Pancreas (tissue), 10 donors: ENCODE results near the gene MX2. TPM values are rescaled to one million over a fixed set of nuclear protein-coding genes. Genes with fewer than 3 reads are reported as not detected.

ENCODE experiments used
- ATAC-seq, 4 donors: fragments of 200-7000 bp; cut with Tn5 transposase; one replicate each; pipeline versions ENCODE4 v1.8.0 to v1.9.1; 2020; ENCODE audit warnings: mild to moderate bottlenecking in 4 of 4, moderate library complexity in 4 of 4
- DNase-seq, 6 donors: peaks; one replicate each; pipeline ENCODE4 v3.0.0-alpha.2; 2020
- FAIRE-seq: peaks from 2 replicates; lab custom pipeline; 2012; peaks lifted over from hg19 to GRCh38; lab: Jason Lieb, UNC
- H3K27ac ChIP-seq, 4 donors: fragments of 200-600 bp; sonication (generic); 1 replicate in 3 of 4; 2 replicates in 1 of 4; pipeline versions ENCODE4 v1.5.0 to v1.8.0; 2020
- H3K27me3 ChIP-seq, 4 donors: fragments of 200-600 bp; one replicate each; pipeline ENCODE4 v1.8.0; 2021
- H3K36me3 ChIP-seq, 3 donors: fragments of 200-600 bp; sonication (generic) in 1 of 3; one replicate each; pipeline versions ENCODE4 v1.5.0 to v1.8.0; 2020 to 2021
- H3K4me1 ChIP-seq, 3 donors: fragments of 200-600 bp; one replicate each; pipeline ENCODE4 v1.8.0; 2021
- H3K4me3 ChIP-seq, 4 donors: fragments of 200-600 bp; sonication (generic) in 2 of 4; one replicate each; pipeline versions ENCODE4 v1.5.0 to v1.8.0; 2020 to 2021
- H3K9me3 ChIP-seq, 4 donors: fragments of 200-600 bp; one replicate each; pipeline ENCODE4 v1.8.0; 2021
- CTCF ChIP-seq, 4 donors: fragments of 200-600 bp; sonication (generic) in 3 of 4; IDR thresholded peaks; one replicate each; pipeline versions ENCODE4 v1.5.0 to v1.8.0; 2021; ENCODE audit warnings: antibody characterized with exemption in 4 of 4
- WGBS, 2 donors: extraction: QIAGEN DNeasy Blood & Tissue Kit; methylation state at CpG; one replicate each; pipeline ENCODE4 v1.1.7; 2013; 5-methylcytosine and 5-hydroxymethylcytosine counted together
- intact Hi-C, 3 donors: fragments of 100-400 bp; cut with DNase I; formaldehyde crosslinking; loops; one replicate each; pipeline versions ENCODE4 v1.11.1 to v1.14.2; 2022
- polyA plus RNA-seq, 2 donors: library from polyadenylated mRNA; stranded (reverse); fragments of 200-250 nt; gene quantifications; one replicate each; pipeline ENCODE4 v1.2.3, GENCODE V29; 2013
- total RNA-seq, 6 donors: library from RNA; stranded (reverse); fragmentation: NEBNext Ultra II Directional in 4 of 6; extraction: Animal tissue kit (Norgen Biotek cat#: 25700) in 4 of 6; gene quantifications; one replicate each; pipeline versions ENCODE4 v1.2.1 to v1.2.4, GENCODE V29; 2021 to 2023
- donor health status: healthy with polysubstance abuse.
- donor health status: DM: no; HTN: no; CAD: no; lungs with moderate emphysema.
- donor health status: DM: no; HTN: no; CAD: no.
- donor health status: control.
- donor health status: control.
- donor health status: Bipolar disorder and iron deficiency.
- donor health status: DM: yes; HTN: yes; CAD: no.
- donor health status: DM: no; HTN: no; CAD: no.
- donor health status: DM: no; HTN: no; CAD: no.
- donor health status: DM: yes; HTN: yes; CAD: no.

The MX2 gene
- total and polyA plus RNA-seq, 8 donors, result 2.0 to 5.4 (median 4.1) TPM

GRCh38 chr21:41451753-41452676 lies 90.2 kb downstream of the MX2 start:
- FAIRE-seq, result no peak

GRCh38 chr21:41453198-41453597 lies 91.4 kb downstream of the MX2 start:
- Histone ChIP-seq H3K36me3 (peaks cover 0 to 6% (median 0%) of the 10 kb centered on the region in 3 donors), H3K27me3 (no peaks in the 10 kb centered on the region), H3K27ac (no peak overlapping the region), H3K9me3 (no peaks in the 10 kb centered on the region), H3K4me1 (no peaks in the 10 kb centered on the region), H3K4me3 (no peak overlapping the region)
- DNase-seq, result no peak
- no peak for ATAC-seq
- no peak for TF ChIP-seq CTCF (IDR thresholded peaks at IDR 0.05)
- intact Hi-C loops, result loop anchor here in 1 of 3 donors (10.0 kb wide), 1 partner anchor 88 kb away; the partner anchor contains the start of gene MX2
- WGBS, 2 donors, result 86 to 90% methylated on average over 3 of the region's 3 CpGs
- no peak for FAIRE-seq

More at GRCh38 chr21:41451753-41452676, 90.2 kb downstream of the MX2 start:
- H3K27ac ChIP-seq, result no peak overlapping the region
- no peaks in the 10 kb centered on the region for H3K27me3 ChIP-seq
- no peak for DNase-seq
- no peaks in the 10 kb centered on the region for H3K9me3 ChIP-seq
- H3K4me1 ChIP-seq, result no peaks in the 10 kb centered on the region
- peaks cover 0 to 6% (median 0%) of the 10 kb centered on the region in 3 donors for H3K36me3 ChIP-seq
- TF ChIP-seq CTCF (IDR thresholded peaks at IDR 0.05), result no peak
- no peak for ATAC-seq
- intact Hi-C loops, result loop anchor here in 1 of 3 donors (10.0 kb wide), 1 partner anchor 87 kb away; the partner anchor contains the start of gene MX2
- no peak overlapping the region for H3K4me3 ChIP-seq
- WGBS, 2 donors, result 86% methylated on average over 16 of the region's 16 CpGs

- Histone ChIP-seq H3K4me1 (no peaks in the 10 kb centered on the region), H3K27ac (no peak overlapping the region), H3K36me3 (peaks cover 0 to 6% (median 0%) of the 10 kb centered on the region in 3 donors), H3K27me3 (no peaks in the 10 kb centered on the region), H3K4me3 (no peak overlapping the region), H3K9me3 (no peaks in the 10 kb centered on the region)
- intact Hi-C loops, result loop anchor here in 1 of 3 donors (10.0 kb wide), 1 partner anchor 89 kb away; the partner anchor contains the start of gene MX2
- FAIRE-seq (no peak), ATAC-seq (no peak), DNase-seq (no peak)
- WGBS, 2 donors, result 54 to 59% methylated on average over 3 of the region's 3 CpGs
- TF ChIP-seq CTCF (IDR thresholded peaks at IDR 0.05), result no peak
Observed at GRCh38 chr21:41453761-41454160, 91.9 kb downstream of the MX2 start.

GRCh38 chr21:41458121-41458520 lies 96.3 kb downstream of the MX2 start:
- intact Hi-C loops, result loop anchor here in 1 of 3 donors (10.0 kb wide), 1 partner anchor 93 kb away; the partner anchor contains the start of gene MX2
- Histone ChIP-seq H3K4me1 (no peaks in the 10 kb centered on the region), H3K4me3 (no peak overlapping the region), H3K36me3 (no peaks in the 10 kb centered on the region), H3K27me3 (no peaks in the 10 kb centered on the region), H3K9me3 (no peaks in the 10 kb centered on the region), H3K27ac (no peak overlapping the region)
- TF ChIP-seq CTCF (IDR thresholded peaks at IDR 0.05), result no peak
- ATAC-seq (no peak), FAIRE-seq (no peak), DNase-seq (no peak)
- 86 to 89% methylated on average over 6 of the region's 6 CpGs for WGBS, 2 donors
